ENCODE data around the gene ADISSP. TPM values are rescaled to one million over a fixed set of nuclear protein-coding genes. Genes with fewer than 3 reads are reported as not detected.

Gene ADISSP
- total and polyA plus RNA-seq, 2 of the 13 experiments (the other 11 are each of a cell fraction or from before 2014, with no cell fraction given), result 38.3 to 90.6 TPM

GRCh38 chr20:3781153-3781910 lies 13.8 kb upstream of the ADISSP start, which contains the start of gene SPEF1 (continued):
- TF ChIP-seq DR1 (CRISPR knock-in tag; IDR thresholded peaks at IDR 0.05) (no peak), RXRB (CRISPR knock-in tag; IDR thresholded peaks at IDR 0.05; ENCODE audit: borderline replicate concordance) (peak; percentile 23; the same call in 1 of the 2 replicates), KDM3A (CRISPR knock-in tag; IDR thresholded peaks at IDR 0.05; ENCODE audit: low read depth) (no peak), POLR2AphosphoS5 (IDR thresholded peaks at IDR 0.05; ENCODE audit: low read depth, low read length) (no peak), RBFOX2 (IDR thresholded peaks at IDR 0.05; ENCODE audit: low read depth, low read length) (no peak), ZNF616 (CRISPR knock-in tag; IDR thresholded peaks at IDR 0.05; ENCODE audit: low read depth) (no peak), FOXA3 (CRISPR knock-in tag; IDR thresholded peaks at IDR 0.05) (peak; percentile 64), ZFP36L2 (CRISPR knock-in tag; IDR thresholded peaks at IDR 0.05) (no peak), FOXK2 (IDR thresholded peaks at IDR 0.05) (no peak), IKZF1 (IDR thresholded peaks at IDR 0.05) (no peak), GZF1 (CRISPR knock-in tag; IDR thresholded peaks at IDR 0.05) (no peak), NR2F1 (CRISPR knock-in tag; IDR thresholded peaks at IDR 0.05) (no peak), ZNF207 (IDR thresholded peaks at IDR 0.05; ENCODE audit: borderline replicate concordance) (no peak), ZNF20 (CRISPR knock-in tag; IDR thresholded peaks at IDR 0.05) (no peak), ISX (CRISPR knock-in tag; conservative IDR thresholded peaks at IDR 0.05) (no peak), ZNF704 (CRISPR knock-in tag; IDR thresholded peaks at IDR 0.05; ENCODE audit: borderline replicate concordance) (no peak), AGO2 (optimal IDR thresholded peaks at IDR 0.05; ENCODE audit: low read depth, low read length) (peak; percentile 92), ERF (CRISPR knock-in tag; IDR thresholded peaks at IDR 0.05) (peak; percentile 69), ZNF263 (CRISPR knock-in tag; IDR thresholded peaks at IDR 0.05) (no peak; the same call in none of the 2 replicates), ZNF816 (CRISPR knock-in tag; IDR thresholded peaks at IDR 0.05; ENCODE audit: borderline replicate concordance) (no peak), NR2F6 (IDR thresholded peaks at IDR 0.05) (no peak), NR2F6 (CRISPR knock-in tag; IDR thresholded peaks at IDR 0.05) (no peak), ZNF432 (CRISPR knock-in tag; IDR thresholded peaks at IDR 0.05; ENCODE audit: borderline replicate concordance) (no peak), TOPORS (CRISPR knock-in tag; IDR thresholded peaks at IDR 0.05) (peak; percentile 68; the same call in 1 of the 2 replicates), TOE1 (CRISPR knock-in tag; IDR thresholded peaks at IDR 0.05) (no peak), NAIF1 (CRISPR knock-in tag; IDR thresholded peaks at IDR 0.05; ENCODE audit: borderline replicate concordance) (no peak)
- TF ChIP-seq, protein P1, sequence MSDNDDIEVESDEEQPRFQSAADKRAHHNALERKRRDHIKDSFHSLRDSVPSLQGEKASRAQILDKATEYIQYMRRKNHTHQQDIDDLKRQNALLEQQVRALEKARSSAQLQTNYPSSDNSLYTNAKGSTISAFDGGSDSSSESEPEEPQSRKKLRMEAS (IDR thresholded peaks at IDR 0.05), result peak; percentile 67; the same call in 1 of the 2 replicates
- TF ChIP-seq, protein P2, sequence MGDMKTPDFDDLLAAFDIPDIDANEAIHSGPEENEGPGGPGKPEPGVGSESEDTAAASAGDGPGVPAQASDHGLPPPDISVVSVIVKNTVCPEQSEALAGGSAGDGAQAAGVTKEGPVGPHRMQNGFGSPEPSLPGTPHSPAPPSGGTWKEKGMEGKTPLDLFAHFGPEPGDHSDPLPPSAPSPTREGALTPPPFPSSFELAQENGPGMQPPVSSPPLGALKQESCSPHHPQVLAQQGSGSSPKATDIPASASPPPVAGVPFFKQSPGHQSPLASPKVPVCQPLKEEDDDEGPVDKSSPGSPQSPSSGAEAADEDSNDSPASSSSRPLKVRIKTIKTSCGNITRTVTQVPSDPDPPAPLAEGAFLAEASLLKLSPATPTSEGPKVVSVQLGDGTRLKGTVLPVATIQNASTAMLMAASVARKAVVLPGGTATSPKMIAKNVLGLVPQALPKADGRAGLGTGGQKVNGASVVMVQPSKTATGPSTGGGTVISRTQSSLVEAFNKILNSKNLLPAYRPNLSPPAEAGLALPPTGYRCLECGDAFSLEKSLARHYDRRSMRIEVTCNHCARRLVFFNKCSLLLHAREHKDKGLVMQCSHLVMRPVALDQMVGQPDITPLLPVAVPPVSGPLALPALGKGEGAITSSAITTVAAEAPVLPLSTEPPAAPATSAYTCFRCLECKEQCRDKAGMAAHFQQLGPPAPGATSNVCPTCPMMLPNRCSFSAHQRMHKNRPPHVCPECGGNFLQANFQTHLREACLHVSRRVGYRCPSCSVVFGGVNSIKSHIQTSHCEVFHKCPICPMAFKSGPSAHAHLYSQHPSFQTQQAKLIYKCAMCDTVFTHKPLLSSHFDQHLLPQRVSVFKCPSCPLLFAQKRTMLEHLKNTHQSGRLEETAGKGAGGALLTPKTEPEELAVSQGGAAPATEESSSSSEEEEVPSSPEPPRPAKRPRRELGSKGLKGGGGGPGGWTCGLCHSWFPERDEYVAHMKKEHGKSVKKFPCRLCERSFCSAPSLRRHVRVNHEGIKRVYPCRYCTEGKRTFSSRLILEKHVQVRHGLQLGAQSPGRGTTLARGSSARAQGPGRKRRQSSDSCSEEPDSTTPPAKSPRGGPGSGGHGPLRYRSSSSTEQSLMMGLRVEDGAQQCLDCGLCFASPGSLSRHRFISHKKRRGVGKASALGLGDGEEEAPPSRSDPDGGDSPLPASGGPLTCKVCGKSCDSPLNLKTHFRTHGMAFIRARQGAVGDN (CRISPR knock-in tag; IDR thresholded peaks at IDR 0.05), result peak; percentile 66

Measured in HepG2 (cell line).